Stomach (tissue), 4 donors: Measurements from ENCODE around the gene NYNRIN.

Experiments
- CTCF ChIP-seq, 7 experiments: fragments of 450-650 bp in 4 of 7; fragments of 200-600 bp in 3 of 7; sonication (generic) in 3 of 7; IDR thresholded peaks; one replicate each; pipeline ENCODE4 v1.5.1; 2016 to 2019; ENCODE audit warnings: antibody characterized with exemption in 7 of 7, control low read depth in 2 of 7, mild to moderate bottlenecking in 1 of 7
- EP300 ChIP-seq: sonication (generic); formaldehyde crosslinking; IDR thresholded peaks from one replicate; pipeline ENCODE4 v1.6.1; 2017; ENCODE audit warnings: antibody characterized with exemption
- POLR2A ChIP-seq, 4 donors: fragments of 450-650 bp; IDR thresholded peaks; one replicate each; pipeline ENCODE4 v1.6.1; 2016; ENCODE audit warnings: antibody characterized with exemption in 4 of 4, control low read depth in 2 of 4, mild to moderate bottlenecking in 1 of 4, moderate library complexity in 1 of 4

GRCh38 chr14:24356208-24356607, 42.6 kb upstream of the NYNRIN start:
- no peak for TF ChIP-seq POLR2A (IDR thresholded peaks at IDR 0.05)
- no peak for TF ChIP-seq CTCF (IDR thresholded peaks at IDR 0.05)
- TF ChIP-seq EP300 = no peak
